Psoas muscle (tissue), 8 donors: Measurements from ENCODE around the gene TM7SF3. TPM values are rescaled to one million over a fixed set of nuclear protein-coding genes. Genes with fewer than 3 reads are reported as not detected.

Experiments used
- ATAC-seq, 4 donors: fragments of 200-7000 bp; cut with Tn5 transposase; one replicate each; pipeline ENCODE4 v1.9.1; 2020; ENCODE audit warnings: moderate library complexity in 3 of 4, mild to moderate bottlenecking in 2 of 4
- DNase-seq, 2 donors: peaks; one replicate each; pipeline ENCODE4 v3.0.0-alpha.2; 2020
- H3K27ac ChIP-seq: fragments of 200-600 bp; one replicate; pipeline ENCODE4 v1.8.0; 2022
- H3K27me3 ChIP-seq, 3 donors: fragments of 200-600 bp in 1 of 3; one replicate each; pipeline versions ENCODE4 v1.6.1 to v1.8.0; 2013 to 2022; ENCODE audit warnings: low read length in 2 of 3, mild to moderate bottlenecking in 2 of 3, moderate library complexity in 1 of 3; ENCODE audit not compliant: insufficient read depth in 3 of 3
- H3K36me3 ChIP-seq, 2 donors: fragments of 200-600 bp in 1 of 2; one replicate each; pipeline versions ENCODE4 v1.6.1 to v1.8.0; 2013 to 2022; ENCODE audit warnings: low read depth in 1 of 2, mild to moderate bottlenecking in 1 of 2, moderate library complexity in 1 of 2; ENCODE audit not compliant: insufficient read depth in 1 of 2
- H3K4me1 ChIP-seq: fragments of 200-600 bp; one replicate; pipeline ENCODE4 v1.8.0; 2022
- H3K4me3 ChIP-seq: fragments of 200-600 bp; one replicate; pipeline ENCODE4 v1.8.0; 2022; ENCODE audit warnings: mild to moderate bottlenecking
- H3K9me3 ChIP-seq: fragments of 200-600 bp; one replicate; pipeline ENCODE4 v1.8.0; 2022
- CTCF ChIP-seq: fragments of 200-600 bp; IDR thresholded peaks from one replicate; pipeline ENCODE4 v1.8.0; 2022; ENCODE audit warnings: antibody characterized with exemption
- WGBS, 3 donors: extraction: QIAGEN DNeasy Blood & Tissue Kit; methylation state at CpG; one replicate each; pipeline versions ENCODE4 v1.1.6 to v1.1.7; 2013; 5-methylcytosine and 5-hydroxymethylcytosine counted together
- intact Hi-C, 2 donors: fragments of 100-400 bp; cut with DNase I; formaldehyde crosslinking; loops; one replicate each; pipeline versions ENCODE4 v1.11.0 to v1.14.2; 2022
- polyA plus RNA-seq, 3 donors: library from polyadenylated mRNA; stranded (reverse); fragments of 200-250 nt; gene quantifications; one replicate each; pipeline ENCODE4 v1.2.3, GENCODE V29; 2013
- total RNA-seq, 4 donors: library from RNA; stranded (reverse); fragmentation: NEBNext Ultra II Directional in 2 of 4; extraction: Animal tissue kit (Norgen Biotek cat#: 25700) in 2 of 4; gene quantifications; one replicate each; pipeline versions ENCODE4 v1.2.1 to v1.2.4, GENCODE V29; 2021 to 2023
- donor health status: healthy with polysubstance abuse.
- donor health status: DM: no; HTN: no; CAD: no; lungs with moderate emphysema.
- donor health status: Bipolar disorder and iron deficiency.
- donor health status: healthy.
- donor health status: DM: yes; HTN: yes; CAD: no.
- donor health status: DM: no; HTN: no; CAD: no.
- donor health status: DM: no; HTN: no; CAD: no.
- donor health status: DM: yes; HTN: yes; CAD: no.

Gene TM7SF3
- total and polyA plus RNA-seq, 7 donors = 6.0 to 16.5 (median 12.0) TPM

- intact Hi-C loops = no loop called here
- Histone ChIP-seq H3K9me3 (no peaks in the 10 kb centered on the region), H3K4me3 (peak overlapping the region; percentile 31), H3K27me3 (no peaks in the 10 kb centered on the region), H3K27ac (peak overlapping the region; percentile 46), H3K36me3 (peaks cover 0 to 35% of the 10 kb centered on the region in 2 donors), H3K4me1 (peaks cover 13% of the 10 kb centered on the region)
- peak; percentile 78 to 90 (median 88) for ATAC-seq
- no peak for TF ChIP-seq CTCF
- no peak for DNase-seq
- WGBS, 3 donors = 37 to 54% (median 40%) methylated on average over 4 of the region's 4 CpGs
Measured at GRCh38 chr12:26954027-26954426, 60.2 kb downstream of the TM7SF3 start.

GRCh38 chr12:26953447-26953846 is 60.7 kb downstream of the TM7SF3 start:
- Histone ChIP-seq H3K36me3 (peaks cover 0 to 30% of the 10 kb centered on the region in 2 donors), H3K9me3 (no peaks in the 10 kb centered on the region), H3K4me3 (peak overlapping the region; percentile 31), H3K4me1 (peaks cover 13% of the 10 kb centered on the region), H3K27me3 (no peaks in the 10 kb centered on the region), H3K27ac (peak overlapping the region; percentile 46)
- intact Hi-C loops = no loop called here
- TF ChIP-seq CTCF = no peak
- 22 to 40% (median 25%) methylated on average over 1 of the region's 1 CpG for WGBS, 3 donors
- ATAC-seq (peak; percentile 81 to 96 (median 92)), DNase-seq (peak in 1 of 2 donors; percentile 47)

- Histone ChIP-seq H3K9me3 (peaks cover 2% of the 10 kb centered on the region), H3K36me3 (no peaks in the 10 kb centered on the region), H3K27me3 (no peaks in the 10 kb centered on the region), H3K4me3 (no peak overlapping the region), H3K27ac (no peak overlapping the region), H3K4me1 (peaks cover under 1% of the 10 kb centered on the region)
- 83 to 93% (median 88%) methylated on average over 1 of the region's 1 CpG for WGBS, 3 donors
- intact Hi-C loops = no loop called here
- TF ChIP-seq CTCF = no peak
- ATAC-seq = no peak
- no peak for DNase-seq
Measured at GRCh38 chr12:26948309-26948708, 65.9 kb downstream of the TM7SF3 start.

GRCh38 chr12:26941215-26941594 is 73.0 kb downstream of the TM7SF3 start:
- no peaks in the 10 kb centered on the region for H3K27me3 ChIP-seq
- peaks cover 2% of the 10 kb centered on the region for H3K9me3 ChIP-seq
- intact Hi-C loops = no loop called here
- ATAC-seq (no peak), DNase-seq (no peak)
- TF ChIP-seq CTCF = no peak
- no peak overlapping the region for H3K4me3 ChIP-seq
- H3K27ac ChIP-seq = no peak overlapping the region
- H3K36me3 ChIP-seq = no peaks in the 10 kb centered on the region
- 49 to 67% (median 62%) methylated on average over 1 of the region's 1 CpG for WGBS, 3 donors
- H3K4me1 ChIP-seq = peaks cover 42% of the 10 kb centered on the region

- Histone ChIP-seq H3K36me3 (no peaks in the 10 kb centered on the region), H3K27me3 (no peaks in the 10 kb centered on the region), H3K4me3 (peak overlapping the region; percentile 76), H3K9me3 (peaks cover 2% of the 10 kb centered on the region), H3K27ac (peak overlapping the region; percentile 25), H3K4me1 (peaks cover 45% of the 10 kb centered on the region)
- 78 to 89% (median 88%) methylated on average over 3 of the region's 3 CpGs for WGBS, 3 donors
- no peak for ATAC-seq
- intact Hi-C loops = no loop called here
- no peak for TF ChIP-seq CTCF
- DNase-seq = no peak
Measured at GRCh38 chr12:26940516-26941214, 73.5 kb downstream of the TM7SF3 start.
